Transverse colon (tissue), 3 donors: ENCODE data around the gene TTC39A.

Experiments
- CTCF ChIP-seq, 5 experiments: fragments of 200-600 bp in 3 of 5; fragments of 450-650 bp in 2 of 5; sonication (generic) in 3 of 5; IDR thresholded peaks; 1 replicate in 2 of 5; 2 replicates in 3 of 5; pipeline ENCODE4 v1.5.1; 2016 to 2017; ENCODE audit warnings: antibody characterized with exemption in 5 of 5, inconsistent platforms in 3 of 5, mild to moderate bottlenecking in 2 of 5, moderate library complexity in 1 of 5
- EP300 ChIP-seq: sonication (generic); formaldehyde crosslinking; IDR thresholded peaks from one replicate; pipeline ENCODE4 v1.6.1; 2017; ENCODE audit warnings: antibody characterized with exemption, low read depth
- POLR2A ChIP-seq: fragments of 450-650 bp; IDR thresholded peaks from one replicate; pipeline ENCODE4 v1.6.1; 2016; ENCODE audit warnings: antibody characterized with exemption, mild to moderate bottlenecking, moderate library complexity

- TF ChIP-seq CTCF (IDR thresholded peaks at IDR 0.05) (no peak), POLR2A (no peak), EP300 (no peak)
Measured at GRCh38 chr1:51276286-51276685, 54.1 kb downstream of the TTC39A start.
